SK-N-SH (cell line): ENCODE data around the gene DNAJA2. TPM values are rescaled to one million over a fixed set of nuclear protein-coding genes. Genes with fewer than 3 reads are reported as not detected.

ENCODE experiments used
- CTCF ChIA-PET: fragments of 300-600, 350-600 bp; formaldehyde crosslinking; extraction: SDS; loops from one replicate; lab custom pipeline; 2021; lab: Yijun Ruan, JAX
- POLR2A ChIA-PET: fragments of 350-600 bp; sonication (Branson Sonifier 250); formaldehyde crosslinking; extraction: SDS; loops from one replicate; lab custom pipeline; 2020; ENCODE audit warnings: antibody characterized with exemption, inconsistent platforms; lab: Yijun Ruan, JAX
- DNase-seq: peaks from one replicate; pipeline ENCODE4 v3.0.0; 2012
- H2AFZ ChIP-seq: fragments of 200-600 bp; sonication (generic); 2 replicates; pipeline ENCODE4 v1.8.1; 2016; ENCODE audit warnings: antibody characterized with exemption, mild to moderate bottlenecking, low read depth
- H3F3A ChIP-seq: fragments of 200-600 bp; sonication (generic); replicated peaks from 2 replicates; pipeline ENCODE3; 2016; ENCODE audit warnings: antibody characterized with exemption, mild to moderate bottlenecking; ENCODE audit not compliant: insufficient read depth
- H3K27ac ChIP-seq, 2 experiments: fragments of 200-500 bp in 1 of 2; fragments of 200-600 bp in 1 of 2; sonication (Bioruptor generic) in 1 of 2; sonication (generic), shearing (Covaris generic) in 1 of 2; 2 replicates each; pipeline versions ENCODE4 v1.5.1 to v1.6.1; 2014 to 2016; ENCODE audit warnings: low read depth in 2 of 2, inconsistent platforms in 1 of 2, low read length in 1 of 2, mild to moderate bottlenecking in 1 of 2, mixed read lengths in 1 of 2
- H3K27me3 ChIP-seq: fragments of 200-600 bp; sonication (generic), shearing (Covaris generic); 2 replicates; pipeline ENCODE4 v1.6.1; 2016; ENCODE audit warnings: mixed run types; ENCODE audit not compliant: insufficient read depth
- H3K36me3 ChIP-seq, 2 experiments: fragments of 200-500 bp in 1 of 2; fragments of 200-600 bp in 1 of 2; sonication (Bioruptor generic) in 1 of 2; sonication (generic) in 1 of 2; replicated peaks in 1 of 2; 2 replicates each; pipeline versions ENCODE3 to v1.5.1; 2014 to 2016; ENCODE audit warnings: low read length in 1 of 2, mild to moderate bottlenecking in 1 of 2; ENCODE audit not compliant: insufficient read depth in 2 of 2, control insufficient read depth in 1 of 2
- H3K4me1 ChIP-seq, 2 experiments: fragments of 200-500 bp in 1 of 2; fragments of 200-600 bp in 1 of 2; sonication (Bioruptor generic) in 1 of 2; sonication (generic), shearing (Covaris generic) in 1 of 2; 2 replicates each; pipeline versions ENCODE4 v1.5.1 to v1.6.1; 2014 to 2016; ENCODE audit warnings: low read depth in 1 of 2, low read length in 1 of 2, mixed run types in 1 of 2; ENCODE audit not compliant: insufficient read depth in 2 of 2, control insufficient read depth in 1 of 2
- H3K4me2 ChIP-seq: fragments of 200-600 bp; sonication (generic), shearing (Covaris generic); 2 replicates; pipeline ENCODE4 v1.6.1; 2017; ENCODE audit warnings: mixed run types
- H3K4me3 ChIP-seq, 2 experiments: fragments of 200-500 bp in 1 of 2; fragments of 200-600 bp in 1 of 2; sonication (Bioruptor generic) in 1 of 2; sonication (generic), shearing (Covaris generic) in 1 of 2; 2 replicates each; pipeline versions ENCODE4 v1.5.1 to v1.8.1; 2014 to 2016; ENCODE audit warnings: low read depth in 2 of 2, inconsistent platforms in 1 of 2, low read length in 1 of 2, mild to moderate bottlenecking in 1 of 2, mixed read lengths in 1 of 2, moderate library complexity in 1 of 2
- H3K79me2 ChIP-seq: fragments of 200-600 bp; sonication (generic); 2 replicates; pipeline ENCODE4 v1.8.1; 2017; ENCODE audit warnings: mild to moderate bottlenecking; ENCODE audit not compliant: insufficient read depth
- H3K9ac ChIP-seq: fragments of 200-600 bp; sonication (generic); 2 replicates; pipeline ENCODE4 v1.6.1; 2017; ENCODE audit warnings: mixed run types
- H3K9me2 ChIP-seq: fragments of 200-600 bp; sonication (generic); 2 replicates; pipeline ENCODE4 v1.6.1; 2017; ENCODE audit warnings: mixed run types
- H3K9me3 ChIP-seq: fragments of 200-600 bp; sonication (generic); 2 replicates; pipeline ENCODE4 v1.6.1; 2017; ENCODE audit warnings: mixed run types, mild to moderate bottlenecking, moderate library complexity
- H4K20me1 ChIP-seq: fragments of 200-600 bp; sonication (generic); 2 replicates; pipeline ENCODE4 v1.6.1; 2017; ENCODE audit warnings: mild to moderate bottlenecking, mixed run types; ENCODE audit not compliant: insufficient read depth
- EZH2phosphoT487 ChIP-seq: fragments of 200-600 bp; sonication (generic); IDR thresholded peaks from 2 replicates; pipeline ENCODE4 v1.6.1; 2017; ENCODE audit warnings: low read depth, mixed run types, mild to moderate bottlenecking, antibody characterized with exemption, moderate library complexity, borderline replicate concordance
- FOSL2 ChIP-seq: IDR thresholded peaks from 2 replicates; pipeline ENCODE4 v1.4.0; 2012; ENCODE audit warnings: low read depth, mild to moderate bottlenecking, moderate library complexity, borderline replicate concordance
- FOXJ3 ChIP-seq: sonication (generic); formaldehyde crosslinking; IDR thresholded peaks from 2 replicates; pipeline ENCODE4 v1.5.1; 2020; ENCODE audit warnings: mild to moderate bottlenecking, missing genetic modification reagents
- GABPA ChIP-seq: IDR thresholded peaks from 2 replicates; pipeline ENCODE4 v1.4.0; 2012; ENCODE audit warnings: low read depth, mild to moderate bottlenecking
- MEF2A ChIP-seq: IDR thresholded peaks from 2 replicates; pipeline ENCODE4 v1.4.0; 2012; ENCODE audit warnings: low read depth, borderline replicate concordance
- NFIC ChIP-seq: IDR thresholded peaks from 2 replicates; pipeline ENCODE4 v1.4.0; 2012; ENCODE audit warnings: borderline replicate concordance
- RAD21 ChIP-seq: IDR thresholded peaks from 2 replicates; pipeline ENCODE4 v1.6.1; 2012; ENCODE audit warnings: mild to moderate bottlenecking, low read length
- SMC3 ChIP-seq: IDR thresholded peaks from 2 replicates; pipeline ENCODE4 v1.6.1; 2012; ENCODE audit warnings: low read depth, low read length, improper control_type of control experiment
- TCF12 ChIP-seq: IDR thresholded peaks from 2 replicates; pipeline ENCODE4 v1.4.0; 2012
- YY1 ChIP-seq: IDR thresholded peaks from 2 replicates; pipeline ENCODE4 v1.4.0; 2012; ENCODE audit warnings: low read depth, mild to moderate bottlenecking
- WGBS: methylation state at CpG from one replicate; pipeline ENCODE4 v1.1.6; 2017; ENCODE audit warnings: low lambda C conversion rate; 5-methylcytosine and 5-hydroxymethylcytosine counted together
- polyA plus RNA-seq, 3 experiments: library from polyadenylated mRNA; depleted of rRNA; stranded (reverse); fragments of >200 nt; gene quantifications; 2 replicates each; pipeline ENCODE4 v1.2.3, GENCODE V29; 2012
- TF ChIP-seq, protein P1 (sequence below): fragments of 200-600 bp; sonication (generic); IDR thresholded peaks from 2 replicates; pipeline ENCODE4 v1.6.1; 2017; ENCODE audit warnings: antibody characterized with exemption, mild to moderate bottlenecking, moderate library complexity
- TF ChIP-seq, protein P2 (sequence below): fragments of 150-350 bp; IDR thresholded peaks from 2 replicates; pipeline ENCODE4 v1.6.1; 2016; ENCODE audit warnings: mild to moderate bottlenecking, low read depth, low read length
- TF ChIP-seq, protein P3 (sequence below): IDR thresholded peaks from 2 replicates; pipeline ENCODE4 v1.4.0; 2012; ENCODE audit warnings: low read depth, borderline replicate concordance

Gene DNAJA2
- polyA plus RNA-seq, 1 of the 3 experiments (the other 2 are of a cell fraction) = 9.7 TPM

DNA sequence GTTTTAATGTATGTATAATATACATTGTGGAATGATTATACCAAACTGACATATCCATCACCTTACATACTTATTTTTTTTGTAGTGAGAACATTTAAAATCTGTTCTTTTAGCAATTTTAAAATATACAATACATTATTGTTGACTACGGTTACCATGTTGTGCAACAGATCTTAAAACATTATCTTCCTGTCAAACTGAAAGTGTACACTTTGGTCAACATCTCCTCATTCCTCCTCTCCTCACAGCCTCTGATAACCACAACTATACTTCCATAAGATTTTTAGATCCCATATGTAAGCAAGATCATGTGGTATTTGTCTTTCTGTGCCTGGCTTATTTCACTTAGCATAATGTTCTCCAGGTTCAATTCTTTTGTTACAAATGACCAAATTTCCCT, 7.5 kb upstream of the DNAJA2 start:
- H3K9ac ChIP-seq = no peak overlapping the region
- H2AFZ ChIP-seq = no peak overlapping the region
- H3K27ac ChIP-seq = no peak overlapping the region
- no peaks in the 10 kb centered on the region for H3K27me3 ChIP-seq
- H4K20me1 ChIP-seq = no peaks in the 10 kb centered on the region
- no peaks in the 10 kb centered on the region for H3K36me3 ChIP-seq
- no peak overlapping the region for H3K4me3 ChIP-seq
- no peaks in the 10 kb centered on the region for H3K9me2 ChIP-seq
- ChIA-PET POLR2A (no interaction called here), CTCF (no interaction called here)
- H3K9me3 ChIP-seq = no peaks in the 10 kb centered on the region
- no peaks in the 10 kb centered on the region for H3K79me2 ChIP-seq
- no peak overlapping the region for H3K4me2 ChIP-seq
- TF ChIP-seq GABPA (no peak), MEF2A (no peak), FOXJ3 (CRISPR knock-in tag) (no peak), TCF12 (no peak), RAD21 (no peak), EZH2phosphoT487 (no peak), NFIC (no peak), FOSL2 (no peak), SMC3 (no peak), YY1 (no peak)
- TF ChIP-seq, protein P1, sequence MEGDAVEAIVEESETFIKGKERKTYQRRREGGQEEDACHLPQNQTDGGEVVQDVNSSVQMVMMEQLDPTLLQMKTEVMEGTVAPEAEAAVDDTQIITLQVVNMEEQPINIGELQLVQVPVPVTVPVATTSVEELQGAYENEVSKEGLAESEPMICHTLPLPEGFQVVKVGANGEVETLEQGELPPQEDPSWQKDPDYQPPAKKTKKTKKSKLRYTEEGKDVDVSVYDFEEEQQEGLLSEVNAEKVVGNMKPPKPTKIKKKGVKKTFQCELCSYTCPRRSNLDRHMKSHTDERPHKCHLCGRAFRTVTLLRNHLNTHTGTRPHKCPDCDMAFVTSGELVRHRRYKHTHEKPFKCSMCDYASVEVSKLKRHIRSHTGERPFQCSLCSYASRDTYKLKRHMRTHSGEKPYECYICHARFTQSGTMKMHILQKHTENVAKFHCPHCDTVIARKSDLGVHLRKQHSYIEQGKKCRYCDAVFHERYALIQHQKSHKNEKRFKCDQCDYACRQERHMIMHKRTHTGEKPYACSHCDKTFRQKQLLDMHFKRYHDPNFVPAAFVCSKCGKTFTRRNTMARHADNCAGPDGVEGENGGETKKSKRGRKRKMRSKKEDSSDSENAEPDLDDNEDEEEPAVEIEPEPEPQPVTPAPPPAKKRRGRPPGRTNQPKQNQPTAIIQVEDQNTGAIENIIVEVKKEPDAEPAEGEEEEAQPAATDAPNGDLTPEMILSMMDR = no peak
- TF ChIP-seq, protein P2, sequence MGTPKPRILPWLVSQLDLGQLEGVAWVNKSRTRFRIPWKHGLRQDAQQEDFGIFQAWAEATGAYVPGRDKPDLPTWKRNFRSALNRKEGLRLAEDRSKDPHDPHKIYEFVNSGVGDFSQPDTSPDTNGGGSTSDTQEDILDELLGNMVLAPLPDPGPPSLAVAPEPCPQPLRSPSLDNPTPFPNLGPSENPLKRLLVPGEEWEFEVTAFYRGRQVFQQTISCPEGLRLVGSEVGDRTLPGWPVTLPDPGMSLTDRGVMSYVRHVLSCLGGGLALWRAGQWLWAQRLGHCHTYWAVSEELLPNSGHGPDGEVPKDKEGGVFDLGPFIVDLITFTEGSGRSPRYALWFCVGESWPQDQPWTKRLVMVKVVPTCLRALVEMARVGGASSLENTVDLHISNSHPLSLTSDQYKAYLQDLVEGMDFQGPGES = no peak
- WGBS = 94% methylated on average over 1 of the region's 1 CpG
- H3F3A ChIP-seq = no peaks in the 10 kb centered on the region
- no peaks in the 10 kb centered on the region for H3K4me1 ChIP-seq
- no peak for DNase-seq

DNA sequence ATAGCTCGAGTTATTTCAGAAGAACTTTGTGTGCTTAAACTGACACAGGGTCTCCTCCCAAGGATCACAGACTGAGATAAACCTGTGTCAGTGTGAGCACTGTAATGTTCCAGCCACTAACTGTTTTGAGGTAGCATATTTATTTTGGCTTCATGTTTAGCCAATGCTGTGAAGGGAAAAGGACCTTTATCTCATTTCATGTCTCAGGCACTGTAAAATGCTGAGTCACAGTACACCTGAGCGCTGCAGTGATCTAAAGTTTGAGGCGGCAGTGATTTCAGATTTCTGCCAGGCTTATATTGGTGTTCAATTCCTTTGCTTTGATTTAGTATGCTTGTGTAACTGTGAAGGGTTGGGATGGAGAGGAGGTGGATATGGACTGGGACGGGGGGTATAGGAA, 3.1 kb upstream of the DNAJA2 start:
- 86% methylated on average over 4 of the region's 4 CpGs for WGBS
- Histone ChIP-seq H3K9ac (no peak overlapping the region), H3F3A (peaks cover 11% of the 10 kb centered on the region), H3K4me3 (no peak overlapping the region), H3K4me1 (peaks cover 10% of the 10 kb centered on the region in 2 experiments; a peak in 3 of 4 replicates), H3K79me2 (peaks cover 25% of the 10 kb centered on the region), H3K9me3 (no peaks in the 10 kb centered on the region), H3K27ac (no peak overlapping the region), H3K36me3 (peaks cover 0 to under 1% of the 10 kb centered on the region in 2 experiments), H3K27me3 (no peaks in the 10 kb centered on the region), H3K4me2 (no peak overlapping the region), H3K9me2 (no peaks in the 10 kb centered on the region), H2AFZ (no peak overlapping the region), H4K20me1 (0 out of 2 replicates have a peak, but pooled peaks cover 3% of the 10 kb centered on the region)
- ChIA-PET POLR2A (no interaction called here), CTCF (interaction anchor here (1.4 kb wide), 1 partner anchor 47 kb away, joined by 4 read pairs; no protein-coding TSS in a partner anchor)
- DNase-seq = no peak
- TF ChIP-seq, protein P3, sequence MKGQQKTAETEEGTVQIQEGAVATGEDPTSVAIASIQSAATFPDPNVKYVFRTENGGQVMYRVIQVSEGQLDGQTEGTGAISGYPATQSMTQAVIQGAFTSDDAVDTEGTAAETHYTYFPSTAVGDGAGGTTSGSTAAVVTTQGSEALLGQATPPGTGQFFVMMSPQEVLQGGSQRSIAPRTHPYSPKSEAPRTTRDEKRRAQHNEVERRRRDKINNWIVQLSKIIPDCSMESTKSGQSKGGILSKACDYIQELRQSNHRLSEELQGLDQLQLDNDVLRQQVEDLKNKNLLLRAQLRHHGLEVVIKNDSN = no peak
